ENCODE data around the gene KIF26B. TPM values are rescaled to one million over a fixed set of nuclear protein-coding genes. Genes with fewer than 3 reads are reported as not detected.

Gene KIF26B
- total RNA-seq, 2 experiments from 2014 or later: not detected

- no peaks in the 10 kb centered on the region for H3K4me1 ChIP-seq (ENCODE audit: insufficient read depth, low read length, poor library complexity, severe bottlenecking)
- no peak overlapping the region for H3K4me3 ChIP-seq (ENCODE audit: low read depth, low read length, poor library complexity, severe bottlenecking)
- H3K4me2 ChIP-seq (ENCODE audit: low read length): no peak overlapping the region
- intact Hi-C loops (cut with micrococcal nuclease; ENCODE audit: unreplicated experiment): no loop called here
- no TSS peak for BruUV-seq (replicated peaks)
- no peak overlapping the region for H3K27ac ChIP-seq (ENCODE audit: low read depth, low read length, poor library complexity, severe bottlenecking)
- ChIA-PET POLR2A (no interaction called here), CTCF (ENCODE audit: unreplicated experiment) (no interaction called here)
- H3K9me2 ChIP-seq (ENCODE audit: insufficient read depth, low read length): no peaks in the 10 kb centered on the region
- no peak for DNase-seq (ENCODE audit: low spot score)
- H3K79me2 ChIP-seq (ENCODE audit: insufficient read depth, low read depth, low read length): no peaks in the 10 kb centered on the region
- no peaks in the 10 kb centered on the region for H3K36me3 ChIP-seq (ENCODE audit: insufficient read depth, low read length)
- no peak overlapping the region for H2AFZ ChIP-seq (ENCODE audit: low read length)
- H4K20me1 ChIP-seq (ENCODE audit: insufficient read depth, low read length): no peaks in the 10 kb centered on the region
- TF ChIP-seq EZH2phosphoT487 (IDR thresholded peaks at IDR 0.05; ENCODE audit: borderline replicate concordance, low read depth, low read length) (no peak), CTCF (conservative IDR thresholded peaks at IDR 0.05; ENCODE audit: low read length) (no peak)
- H3K9me3 ChIP-seq (ENCODE audit: low read length): peaks cover 3% of the 10 kb centered on the region; the same call in 1 of the 2 replicates
Measured at GRCh38 chr1:245266105-245266504, 111.3 kb downstream of the KIF26B start.

- POLR2A ChIA-PET: no interaction called here
- no peaks in the 10 kb centered on the region for H3K9me2 ChIP-seq (ENCODE audit: insufficient read depth, low read length)
- H3K4me3 ChIP-seq (ENCODE audit: low read depth, low read length, poor library complexity, severe bottlenecking): no peak overlapping the region
- H3K9me3 ChIP-seq (ENCODE audit: low read length): peaks cover 6% of the 10 kb centered on the region; the same call in 1 of the 2 replicates
- no peak for TF ChIP-seq EZH2phosphoT487 (IDR thresholded peaks at IDR 0.05; ENCODE audit: borderline replicate concordance, low read depth, low read length)
- TF ChIP-seq CTCF (conservative IDR thresholded peaks at IDR 0.05; ENCODE audit: low read length): no peak
- H3K79me2 ChIP-seq (ENCODE audit: insufficient read depth, low read depth, low read length): no peaks in the 10 kb centered on the region
- DNase-seq (ENCODE audit: low spot score): no peak
- no peaks in the 10 kb centered on the region for H4K20me1 ChIP-seq (ENCODE audit: insufficient read depth, low read length)
- CTCF ChIA-PET (ENCODE audit: unreplicated experiment): no interaction called here
- H2AFZ ChIP-seq (ENCODE audit: low read length): no peak overlapping the region
- H3K36me3 ChIP-seq (ENCODE audit: insufficient read depth, low read length): no peaks in the 10 kb centered on the region
- intact Hi-C loops (cut with micrococcal nuclease; ENCODE audit: unreplicated experiment): no loop called here
- H3K4me1 ChIP-seq (ENCODE audit: insufficient read depth, low read length, poor library complexity, severe bottlenecking): no peaks in the 10 kb centered on the region
- H3K4me2 ChIP-seq (ENCODE audit: low read length): no peak overlapping the region
- BruUV-seq (replicated peaks): no TSS peak
- H3K27ac ChIP-seq (ENCODE audit: low read depth, low read length, poor library complexity, severe bottlenecking): no peak overlapping the region
Measured at GRCh38 chr1:245270063-245270462, 115.3 kb downstream of the KIF26B start.

GRCh38 chr1:245270972-245271371 is 116.2 kb downstream of the KIF26B start:
- intact Hi-C loops (cut with micrococcal nuclease; ENCODE audit: unreplicated experiment): no loop called here
- H3K36me3 ChIP-seq (ENCODE audit: insufficient read depth, low read length): no peaks in the 10 kb centered on the region
- H3K4me3 ChIP-seq (ENCODE audit: low read depth, low read length, poor library complexity, severe bottlenecking): no peak overlapping the region
- CTCF ChIA-PET (ENCODE audit: unreplicated experiment): no interaction called here
- POLR2A ChIA-PET: no interaction called here
- H3K27ac ChIP-seq (ENCODE audit: low read depth, low read length, poor library complexity, severe bottlenecking): no peak overlapping the region
- H4K20me1 ChIP-seq (ENCODE audit: insufficient read depth, low read length): no peaks in the 10 kb centered on the region
- DNase-seq (ENCODE audit: low spot score): no peak
- H3K79me2 ChIP-seq (ENCODE audit: insufficient read depth, low read depth, low read length): no peaks in the 10 kb centered on the region
- peaks cover 6% of the 10 kb centered on the region; the same call in 1 of the 2 replicates for H3K9me3 ChIP-seq (ENCODE audit: low read length)
- no peak overlapping the region for H2AFZ ChIP-seq (ENCODE audit: low read length)
- H3K4me1 ChIP-seq (ENCODE audit: insufficient read depth, low read length, poor library complexity, severe bottlenecking): no peaks in the 10 kb centered on the region
- no peak for TF ChIP-seq EZH2phosphoT487 (IDR thresholded peaks at IDR 0.05; ENCODE audit: borderline replicate concordance, low read depth, low read length)
- TF ChIP-seq CTCF (conservative IDR thresholded peaks at IDR 0.05; ENCODE audit: low read length): no peak
- H3K9me2 ChIP-seq (ENCODE audit: insufficient read depth, low read length): no peaks in the 10 kb centered on the region
- no peak overlapping the region for H3K4me2 ChIP-seq (ENCODE audit: low read length)
- no TSS peak for BruUV-seq (replicated peaks)

Data from OCI-LY7 (cell line).